ENCODE measurements around the gene SCN2A. TPM values are rescaled to one million over a fixed set of nuclear protein-coding genes. Genes with fewer than 3 reads are reported as not detected.

Gene SCN2A
- total RNA-seq, 1 experiment from 2014 or later, result 0.39 TPM

DNA sequence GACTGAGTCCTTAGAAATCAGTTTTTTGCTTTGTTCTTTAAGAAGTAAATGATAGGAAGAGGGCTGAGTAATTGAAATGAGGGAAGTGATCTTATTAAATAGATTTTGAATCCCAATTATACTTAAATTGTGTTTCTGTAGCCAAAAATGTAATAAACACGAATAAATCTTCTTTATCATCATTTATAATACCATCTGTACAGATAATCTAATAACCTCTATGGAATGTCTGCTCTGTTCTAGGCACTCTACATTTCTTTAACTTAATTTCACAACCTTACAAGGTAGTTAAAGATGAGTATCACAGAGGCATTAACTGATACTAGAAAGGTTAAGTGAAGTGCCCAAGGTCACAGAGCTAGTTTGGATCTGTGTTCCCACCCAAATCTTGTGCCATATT is 14.3 kb upstream of the SCN2A start:
- ChIA-PET CTCF (interaction anchor here (1.5 kb wide), 1 partner anchor 208 kb away, joined by 3 read pairs; no protein-coding TSS in a partner anchor), POLR2A (no interaction called here)
- no peaks in the 10 kb centered on the region for H3K27me3 Mint-ChIP-seq (ENCODE audit: low read depth)
- H3K4me3 Mint-ChIP-seq, result no peak overlapping the region
- H3K4me1 Mint-ChIP-seq, result peaks cover 8% of the 10 kb centered on the region
- H3K36me3 Mint-ChIP-seq, result no peaks in the 10 kb centered on the region
- no peaks in the 10 kb centered on the region for H3K9me3 Mint-ChIP-seq
- TF ChIP-seq ZNF317 (CRISPR knock-in tag; IDR thresholded peaks at IDR 0.05; ENCODE audit: borderline replicate concordance, low read depth), result no peak
- H3K27ac Mint-ChIP-seq, result no peak overlapping the region
- ATAC-seq, result no peak
- DNase-seq (ENCODE audit: low spot score), result no peak

DNA sequence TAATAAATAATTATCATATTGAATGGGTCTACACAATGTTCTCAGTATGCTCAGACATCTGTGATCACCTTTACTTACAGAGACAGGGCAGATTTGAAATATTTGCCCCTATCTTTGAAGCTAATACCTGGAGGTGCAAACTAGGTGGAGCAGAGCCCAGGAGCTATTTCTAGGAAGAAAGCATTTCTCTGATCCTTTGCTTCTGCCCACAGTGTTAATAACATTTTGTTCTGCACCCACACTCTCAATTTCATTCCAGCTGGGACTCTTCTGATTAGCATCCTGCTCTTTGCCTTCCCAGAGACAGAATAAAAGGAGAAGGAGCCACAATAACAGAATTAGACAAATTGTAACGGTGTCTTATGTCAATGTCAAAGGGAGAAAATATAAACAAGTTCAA is 11.6 kb upstream of the SCN2A start:
- ATAC-seq, result no peak
- ChIA-PET CTCF (interaction anchor here (3.4 kb wide), 1 partner anchor 12 kb away, joined by 10 read pairs; the partner anchor contains the start of gene SCN2A), POLR2A (no interaction called here)
- H3K27me3 Mint-ChIP-seq (ENCODE audit: low read depth), result no peaks in the 10 kb centered on the region; the same call in 1 of the 2 replicates
- no peak overlapping the region for H3K27ac Mint-ChIP-seq
- no peak for TF ChIP-seq SOX15 (CRISPR knock-in tag; IDR thresholded peaks at IDR 0.05)
- TF ChIP-seq ATF1 (CRISPR knock-in tag; IDR thresholded peaks at IDR 0.05), result no peak
- TF ChIP-seq, protein P1, sequence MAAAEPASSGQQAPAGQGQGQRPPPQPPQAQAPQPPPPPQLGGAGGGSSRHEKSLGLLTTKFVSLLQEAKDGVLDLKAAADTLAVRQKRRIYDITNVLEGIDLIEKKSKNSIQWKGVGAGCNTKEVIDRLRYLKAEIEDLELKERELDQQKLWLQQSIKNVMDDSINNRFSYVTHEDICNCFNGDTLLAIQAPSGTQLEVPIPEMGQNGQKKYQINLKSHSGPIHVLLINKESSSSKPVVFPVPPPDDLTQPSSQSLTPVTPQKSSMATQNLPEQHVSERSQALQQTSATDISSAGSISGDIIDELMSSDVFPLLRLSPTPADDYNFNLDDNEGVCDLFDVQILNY (CRISPR knock-in tag; IDR thresholded peaks at IDR 0.05), result no peak
- no peak for TF ChIP-seq ZNF671 (CRISPR knock-in tag; IDR thresholded peaks at IDR 0.05)
- no peak for TF ChIP-seq FOXJ3 (CRISPR knock-in tag; IDR thresholded peaks at IDR 0.05; ENCODE audit: borderline replicate concordance)
- no peak for TF ChIP-seq NFATC4 (CRISPR knock-in tag; IDR thresholded peaks at IDR 0.05)
- TF ChIP-seq, protein P2, sequence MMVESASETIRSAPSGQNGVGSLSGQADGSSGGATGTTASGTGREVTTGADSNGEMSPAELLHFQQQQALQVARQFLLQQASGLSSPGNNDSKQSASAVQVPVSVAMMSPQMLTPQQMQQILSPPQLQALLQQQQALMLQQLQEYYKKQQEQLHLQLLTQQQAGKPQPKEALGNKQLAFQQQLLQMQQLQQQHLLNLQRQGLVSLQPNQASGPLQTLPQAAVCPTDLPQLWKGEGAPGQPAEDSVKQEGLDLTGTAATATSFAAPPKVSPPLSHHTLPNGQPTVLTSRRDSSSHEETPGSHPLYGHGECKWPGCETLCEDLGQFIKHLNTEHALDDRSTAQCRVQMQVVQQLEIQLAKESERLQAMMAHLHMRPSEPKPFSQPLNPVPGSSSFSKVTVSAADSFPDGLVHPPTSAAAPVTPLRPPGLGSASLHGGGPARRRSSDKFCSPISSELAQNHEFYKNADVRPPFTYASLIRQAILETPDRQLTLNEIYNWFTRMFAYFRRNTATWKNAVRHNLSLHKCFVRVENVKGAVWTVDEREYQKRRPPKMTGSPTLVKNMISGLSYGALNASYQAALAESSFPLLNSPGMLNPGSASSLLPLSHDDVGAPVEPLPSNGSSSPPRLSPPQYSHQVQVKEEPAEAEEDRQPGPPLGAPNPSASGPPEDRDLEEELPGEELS (CRISPR knock-in tag; IDR thresholded peaks at IDR 0.05), result no peak
- TF ChIP-seq SMAD4 (CRISPR knock-in tag; IDR thresholded peaks at IDR 0.05), result no peak
- TF ChIP-seq, protein P3, sequence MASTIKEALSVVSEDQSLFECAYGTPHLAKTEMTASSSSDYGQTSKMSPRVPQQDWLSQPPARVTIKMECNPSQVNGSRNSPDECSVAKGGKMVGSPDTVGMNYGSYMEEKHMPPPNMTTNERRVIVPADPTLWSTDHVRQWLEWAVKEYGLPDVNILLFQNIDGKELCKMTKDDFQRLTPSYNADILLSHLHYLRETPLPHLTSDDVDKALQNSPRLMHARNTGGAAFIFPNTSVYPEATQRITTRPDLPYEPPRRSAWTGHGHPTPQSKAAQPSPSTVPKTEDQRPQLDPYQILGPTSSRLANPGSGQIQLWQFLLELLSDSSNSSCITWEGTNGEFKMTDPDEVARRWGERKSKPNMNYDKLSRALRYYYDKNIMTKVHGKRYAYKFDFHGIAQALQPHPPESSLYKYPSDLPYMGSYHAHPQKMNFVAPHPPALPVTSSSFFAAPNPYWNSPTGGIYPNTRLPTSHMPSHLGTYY (CRISPR knock-in tag; IDR thresholded peaks at IDR 0.05), result no peak
- no peak for TF ChIP-seq GRHL2 (CRISPR knock-in tag; IDR thresholded peaks at IDR 0.05; ENCODE audit: insufficient replicate concordance, severe bottlenecking)
- no peak for TF ChIP-seq SP1 (CRISPR knock-in tag; conservative IDR thresholded peaks at IDR 0.05)
- no peak for TF ChIP-seq JUN (CRISPR knock-in tag; IDR thresholded peaks at IDR 0.05)
- TF ChIP-seq ZNF138 (CRISPR knock-in tag; conservative IDR thresholded peaks at IDR 0.05), result no peak
- no peak for TF ChIP-seq JAZF1 (CRISPR knock-in tag; IDR thresholded peaks at IDR 0.05)
- TF ChIP-seq, protein P4, sequence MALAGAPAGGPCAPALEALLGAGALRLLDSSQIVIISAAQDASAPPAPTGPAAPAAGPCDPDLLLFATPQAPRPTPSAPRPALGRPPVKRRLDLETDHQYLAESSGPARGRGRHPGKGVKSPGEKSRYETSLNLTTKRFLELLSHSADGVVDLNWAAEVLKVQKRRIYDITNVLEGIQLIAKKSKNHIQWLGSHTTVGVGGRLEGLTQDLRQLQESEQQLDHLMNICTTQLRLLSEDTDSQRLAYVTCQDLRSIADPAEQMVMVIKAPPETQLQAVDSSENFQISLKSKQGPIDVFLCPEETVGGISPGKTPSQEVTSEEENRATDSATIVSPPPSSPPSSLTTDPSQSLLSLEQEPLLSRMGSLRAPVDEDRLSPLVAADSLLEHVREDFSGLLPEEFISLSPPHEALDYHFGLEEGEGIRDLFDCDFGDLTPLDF (CRISPR knock-in tag; IDR thresholded peaks at IDR 0.05), result no peak
- no peaks in the 10 kb centered on the region for H3K36me3 Mint-ChIP-seq
- H3K4me3 Mint-ChIP-seq, result no peak overlapping the region
- peaks cover 4% of the 10 kb centered on the region; the same call in 1 of the 2 replicates for H3K4me1 Mint-ChIP-seq
- no peaks in the 10 kb centered on the region for H3K9me3 Mint-ChIP-seq
- DNase-seq (ENCODE audit: low spot score), result no peak

DNA sequence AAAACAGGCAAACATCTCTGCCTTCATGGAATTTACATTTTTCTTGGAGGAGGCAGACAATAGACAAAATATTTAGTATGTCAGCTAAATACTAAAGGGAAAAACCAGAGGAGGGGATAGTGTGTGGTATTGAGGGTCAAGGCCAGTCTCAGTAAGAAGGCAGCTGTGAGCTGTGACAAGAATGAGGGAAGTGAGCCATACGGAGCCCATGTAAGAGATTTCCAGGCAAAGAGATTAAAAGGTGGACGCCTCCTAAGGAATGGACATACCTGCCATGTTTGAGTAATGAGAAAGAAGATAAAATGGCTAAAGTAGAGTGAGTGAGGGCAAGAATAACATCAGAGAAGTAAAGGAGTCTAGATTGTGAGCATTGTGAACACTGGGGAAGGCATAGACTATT is 2.2 kb upstream of the SCN2A start:
- DNase-seq (ENCODE audit: low spot score) (no peak), ATAC-seq (no peak)
- TF ChIP-seq ZNF671 (CRISPR knock-in tag; IDR thresholded peaks at IDR 0.05) (no peak), OVOL2 (CRISPR knock-in tag; IDR thresholded peaks at IDR 0.05; ENCODE audit: borderline replicate concordance) (no peak), ZNF232 (CRISPR knock-in tag; IDR thresholded peaks at IDR 0.05) (no peak)
- Mint-ChIP-seq H3K4me1 (peaks cover 4% of the 10 kb centered on the region; the same call in 1 of the 2 replicates), H3K27ac (no peak overlapping the region), H3K27me3 (ENCODE audit: low read depth) (no peaks in the 10 kb centered on the region; the same call in 1 of the 2 replicates), H3K36me3 (no peaks in the 10 kb centered on the region), H3K4me3 (no peak overlapping the region), H3K9me3 (no peaks in the 10 kb centered on the region)
- CTCF ChIA-PET, result no interaction called here
- POLR2A ChIA-PET, result no interaction called here

Data from WTC11 (cell line).